GM04503 (cell line): ENCODE measurements around the gene RGMB.

Source experiments
- DNase-seq: peaks from one replicate; pipeline ENCODE4 v3.0.0-alpha.2; 2012; ENCODE audit warnings: low read depth

Gene RGMB

DNA sequence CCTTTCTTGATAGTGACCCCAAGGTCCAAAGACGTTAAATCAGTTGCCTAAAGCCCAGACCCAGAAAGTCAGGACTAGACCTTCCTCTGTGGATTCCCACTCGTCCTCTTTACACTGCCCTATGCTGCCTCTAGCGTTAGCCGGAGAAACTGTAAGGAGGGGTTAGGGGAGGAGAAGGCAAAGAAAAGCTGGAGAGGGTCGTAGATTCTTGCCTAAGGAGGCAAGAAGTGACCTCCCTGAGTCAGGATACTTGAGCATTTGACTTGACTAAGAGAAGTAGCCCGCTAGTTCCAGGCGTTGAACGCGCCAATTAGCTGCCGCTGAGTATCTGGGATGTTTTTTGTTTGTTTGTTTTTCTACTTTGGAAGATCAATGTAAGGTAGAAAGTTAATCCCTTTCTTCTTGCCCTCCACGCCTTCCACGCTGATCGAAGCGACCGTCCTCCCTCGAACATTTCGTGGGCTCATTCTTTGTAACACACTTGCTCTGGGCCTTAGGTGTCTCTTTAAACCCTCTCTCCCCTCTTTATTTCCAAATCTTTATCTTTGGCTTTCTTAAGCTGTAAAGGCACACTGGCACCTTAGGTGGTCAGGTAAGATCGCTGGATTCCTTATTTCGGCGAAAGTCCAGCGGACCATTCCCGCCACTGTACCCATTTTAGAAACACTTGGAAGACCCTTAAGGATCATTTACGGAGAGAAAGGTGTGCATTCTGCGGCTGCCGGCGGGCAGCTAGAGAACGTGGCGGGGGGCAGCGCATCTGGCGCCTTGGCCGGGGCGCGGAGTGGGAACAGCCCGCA, 5.1 kb upstream of the RGMB start:
- DNase-seq, result no peak

DNA sequence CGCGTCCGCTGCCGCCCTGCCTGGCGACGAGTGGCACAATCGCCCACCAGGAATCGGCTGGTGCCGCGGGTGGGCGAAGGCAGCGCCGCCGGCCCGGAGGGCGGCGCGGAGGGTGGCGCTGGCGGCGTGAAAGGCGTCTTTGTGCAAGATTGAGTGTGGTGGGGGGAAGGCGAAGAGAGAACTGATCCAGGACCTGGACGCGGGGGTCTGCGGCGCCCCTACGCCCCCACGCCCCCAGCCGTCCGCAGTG, 4.6 kb upstream of the RGMB start:
- DNase-seq, result no peak

DNA sequence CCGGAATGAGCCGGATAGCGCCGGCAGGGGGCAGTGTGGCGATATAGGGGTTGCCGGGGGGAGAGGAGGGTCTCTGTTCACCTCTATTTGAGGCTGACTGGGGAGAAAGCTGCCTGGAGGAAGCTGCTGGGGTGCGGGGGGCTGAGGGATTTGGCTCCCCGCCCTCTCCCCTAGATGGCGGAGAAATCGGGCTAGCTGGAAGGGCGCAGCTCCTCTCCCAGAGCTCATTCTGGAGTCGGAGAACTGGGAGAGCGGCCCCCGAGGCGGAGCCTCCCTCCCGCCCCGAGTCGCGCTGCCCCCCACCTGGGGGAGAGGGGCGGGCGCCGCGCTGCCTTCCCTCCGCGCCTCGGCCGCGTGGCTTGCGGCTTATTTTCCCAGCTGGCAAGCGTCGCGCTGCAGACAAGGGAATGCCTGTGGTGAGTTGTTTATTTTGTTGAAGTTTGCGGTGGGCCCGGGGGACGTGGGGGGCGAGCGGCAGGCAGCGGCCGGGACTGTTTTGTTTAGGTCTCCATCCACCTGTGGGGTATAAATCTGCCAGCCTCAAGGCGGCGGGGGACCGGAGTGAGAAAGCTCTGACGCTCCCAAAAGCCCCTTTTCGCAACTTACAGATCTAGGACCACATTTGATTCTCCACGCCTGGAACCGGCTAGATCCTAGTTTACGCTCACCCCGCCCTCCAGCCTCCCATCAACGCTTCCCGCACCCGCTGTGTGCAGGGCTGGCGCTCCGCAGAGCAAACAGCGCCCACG, 4.1 kb upstream of the RGMB start:
- no peak for DNase-seq

DNA sequence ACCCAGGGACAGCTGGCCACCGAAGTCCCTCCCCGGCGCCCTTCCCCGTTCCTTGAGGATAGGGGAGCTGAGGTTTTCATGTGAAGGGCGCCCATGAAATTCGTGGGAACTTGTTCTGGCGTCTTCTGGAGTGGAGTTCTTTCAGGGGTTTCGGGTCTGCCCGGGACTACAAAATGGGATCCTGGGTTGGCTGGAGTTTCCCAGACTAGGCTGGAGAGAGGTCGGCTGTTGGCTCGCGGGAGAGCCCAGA, 3.6 kb upstream of the RGMB start:
- DNase-seq, result no peak

DNA sequence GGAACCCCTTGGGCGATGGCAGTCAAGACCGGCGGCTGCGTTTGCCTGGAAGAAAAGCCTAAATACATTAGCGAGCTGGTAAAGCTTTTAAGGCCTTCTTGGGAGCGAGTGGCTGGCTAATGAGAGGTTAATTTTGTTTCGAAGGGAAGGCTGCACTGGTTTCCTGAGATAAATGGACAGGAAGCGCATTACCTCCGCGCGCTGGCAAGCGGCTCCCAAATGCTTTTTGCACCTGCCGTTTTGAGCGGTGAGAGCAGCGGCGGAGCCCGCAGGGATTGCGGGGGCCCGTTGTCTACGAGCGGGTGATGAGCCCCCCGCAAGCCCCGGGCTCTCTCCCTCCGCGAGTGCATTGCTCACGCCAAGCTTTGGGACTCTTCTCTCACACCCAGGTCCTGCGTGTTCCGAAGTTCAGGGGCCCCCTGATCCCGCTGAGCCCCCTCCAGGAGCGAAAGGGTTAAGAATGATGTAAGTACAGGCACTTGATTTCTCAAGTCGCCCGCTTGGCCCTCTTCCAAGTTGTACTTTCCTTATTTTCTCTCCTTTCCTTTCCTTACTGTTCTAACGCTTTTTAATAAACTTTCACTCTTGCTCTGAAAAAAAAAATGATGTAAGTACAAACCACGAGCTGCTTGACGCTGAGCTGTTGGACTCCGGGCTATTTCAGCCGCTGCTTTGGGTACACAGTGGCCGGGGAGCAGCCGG, 3.1 kb upstream of the RGMB start:
- no peak for DNase-seq

DNA sequence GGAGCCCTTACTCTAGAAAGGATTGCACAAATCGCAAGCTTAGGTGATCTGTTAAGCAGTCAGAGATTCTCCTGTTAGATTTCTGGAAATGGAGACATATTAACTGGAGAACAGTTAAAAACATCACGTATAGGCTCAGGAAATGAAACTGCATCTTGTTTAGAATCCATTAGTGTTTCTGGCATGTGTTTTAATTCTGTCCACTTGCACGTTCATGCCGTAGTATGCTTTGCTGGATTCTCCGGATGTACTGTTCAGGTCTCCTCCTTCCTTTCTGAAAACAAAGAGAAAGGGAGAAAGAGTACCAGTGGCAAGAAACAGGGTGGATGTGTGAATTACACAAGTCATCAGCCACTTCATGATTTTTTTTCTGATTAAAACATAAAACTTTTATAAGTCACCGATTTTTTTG, 2.5 kb upstream of the RGMB start:
- DNase-seq, result no peak

DNA sequence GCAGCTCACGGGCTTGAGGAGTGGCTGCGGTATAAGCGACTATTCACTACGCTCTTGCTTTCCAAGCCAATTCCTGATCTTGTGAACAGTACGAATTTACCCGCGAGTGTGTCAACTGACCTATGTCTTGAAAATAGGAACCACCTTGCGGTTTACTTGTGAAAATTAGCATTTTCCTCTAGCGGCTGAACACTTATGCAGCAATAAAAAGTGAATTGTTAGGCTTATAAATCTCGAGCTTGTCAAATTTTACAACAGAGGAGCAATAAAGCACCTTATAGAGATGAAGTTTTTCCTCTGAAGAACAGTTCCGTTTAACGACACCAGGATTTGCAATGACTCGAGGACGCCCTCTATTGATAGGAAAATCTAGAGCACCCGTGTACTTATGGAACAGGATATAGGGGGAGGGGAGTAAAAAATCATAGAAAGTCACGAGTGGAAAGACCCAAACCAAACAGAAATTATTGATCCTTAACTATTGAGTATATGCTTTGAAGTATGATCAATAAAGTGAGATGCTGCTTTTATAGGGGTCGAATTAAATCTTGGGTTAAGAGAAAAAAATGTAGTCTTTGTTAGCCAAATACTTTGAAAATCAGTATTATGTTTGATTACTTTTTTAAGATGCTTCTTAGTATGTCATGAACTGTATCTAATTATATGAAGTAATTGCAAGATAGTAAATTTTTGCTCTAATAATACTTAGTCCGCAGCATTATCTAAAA, 1.9 kb upstream of the RGMB start:
- peak; percentile 73 for DNase-seq

DNA sequence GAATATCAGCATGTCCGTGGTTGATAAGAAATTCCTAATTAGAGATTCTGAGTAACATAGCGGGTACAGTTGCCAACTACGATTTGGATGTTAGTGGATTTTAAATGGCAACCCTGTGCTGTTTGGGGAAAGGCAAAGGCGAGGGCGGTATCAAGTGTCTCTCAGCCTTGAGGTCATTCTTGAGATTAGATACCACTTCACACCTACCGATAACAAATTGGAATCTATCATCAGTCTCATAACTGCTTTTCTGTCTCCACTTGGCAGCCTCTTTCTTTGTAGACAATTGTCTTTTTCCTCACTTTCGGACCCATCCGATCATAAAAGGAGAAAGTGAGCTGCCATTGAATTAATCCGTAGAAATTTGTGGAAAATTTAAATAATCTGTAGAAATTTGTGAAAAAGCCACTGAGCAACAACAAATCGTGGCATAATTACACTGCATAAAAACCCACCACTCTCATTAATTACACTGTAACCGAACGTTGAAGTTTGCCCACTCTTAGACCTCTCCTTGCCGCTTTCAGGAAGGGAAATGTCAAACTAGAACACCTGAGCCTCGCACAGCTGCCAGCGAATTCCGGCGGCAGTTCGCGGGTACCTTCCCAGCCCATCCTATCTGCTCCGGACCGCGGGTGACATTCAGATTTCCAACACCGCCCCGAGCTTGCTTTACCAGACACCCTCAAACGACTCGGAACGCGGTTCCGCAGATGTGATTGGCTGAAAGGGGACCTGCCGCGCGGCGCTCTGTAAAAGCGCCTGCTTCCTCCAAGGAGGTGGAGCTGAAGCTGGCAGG, 849 bp upstream of the RGMB start:
- no peak for DNase-seq

DNA sequence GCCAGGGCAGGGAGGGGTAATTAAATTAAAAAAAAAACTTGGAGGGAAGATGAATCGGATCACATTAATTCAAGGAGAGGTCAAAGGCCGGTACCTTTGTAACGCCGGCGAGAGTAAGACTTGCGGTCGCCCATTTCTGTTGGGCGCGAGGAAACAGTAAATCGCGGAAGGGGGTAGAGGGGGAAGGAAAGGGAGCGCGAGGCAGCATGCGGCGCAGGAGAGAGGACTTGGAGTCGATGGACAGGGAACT, 324 bp upstream of the RGMB start:
- DNase-seq, result no peak

DNA sequence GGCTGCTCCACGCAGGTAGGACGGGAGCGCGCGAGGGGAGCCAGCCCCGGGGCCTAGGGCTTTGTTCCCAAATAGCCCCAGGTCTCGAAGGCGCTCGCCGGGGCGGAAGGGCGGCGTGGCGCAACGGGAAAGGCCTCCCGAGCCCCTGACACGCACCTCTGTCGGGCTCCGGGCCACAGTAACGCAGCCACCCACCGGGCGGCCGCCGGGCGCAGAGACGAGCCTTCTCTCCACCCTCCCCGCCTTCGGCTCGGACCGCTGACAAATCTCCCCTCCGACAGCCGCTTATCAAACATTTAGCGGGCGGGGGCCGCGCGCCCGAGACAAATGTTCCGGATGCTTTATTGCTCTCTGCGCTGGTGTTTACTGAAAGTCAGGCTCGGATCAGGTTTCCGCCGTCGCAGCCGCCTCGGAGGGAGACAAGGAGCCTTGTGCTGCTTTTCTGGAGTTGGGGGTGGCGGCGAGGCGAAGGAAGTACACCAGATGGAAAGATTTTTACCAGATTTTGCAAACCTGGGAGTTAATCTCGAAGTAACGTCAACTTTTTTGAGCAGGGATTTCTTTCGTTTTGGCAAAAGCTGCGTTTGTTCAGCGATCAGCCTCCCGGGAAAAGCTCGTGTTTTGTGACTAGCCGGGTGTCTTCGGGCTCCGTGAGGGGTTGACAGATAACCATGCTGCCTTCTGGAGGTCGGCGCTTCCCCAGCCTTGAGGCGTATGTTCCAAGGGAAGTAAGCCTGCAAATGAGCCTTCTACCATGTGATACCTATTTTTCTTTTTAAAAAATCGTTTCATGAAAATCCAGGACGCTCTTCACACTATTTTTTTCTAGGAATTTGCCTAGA, 950 bp downstream of the RGMB start:
- no peak for DNase-seq

DNA sequence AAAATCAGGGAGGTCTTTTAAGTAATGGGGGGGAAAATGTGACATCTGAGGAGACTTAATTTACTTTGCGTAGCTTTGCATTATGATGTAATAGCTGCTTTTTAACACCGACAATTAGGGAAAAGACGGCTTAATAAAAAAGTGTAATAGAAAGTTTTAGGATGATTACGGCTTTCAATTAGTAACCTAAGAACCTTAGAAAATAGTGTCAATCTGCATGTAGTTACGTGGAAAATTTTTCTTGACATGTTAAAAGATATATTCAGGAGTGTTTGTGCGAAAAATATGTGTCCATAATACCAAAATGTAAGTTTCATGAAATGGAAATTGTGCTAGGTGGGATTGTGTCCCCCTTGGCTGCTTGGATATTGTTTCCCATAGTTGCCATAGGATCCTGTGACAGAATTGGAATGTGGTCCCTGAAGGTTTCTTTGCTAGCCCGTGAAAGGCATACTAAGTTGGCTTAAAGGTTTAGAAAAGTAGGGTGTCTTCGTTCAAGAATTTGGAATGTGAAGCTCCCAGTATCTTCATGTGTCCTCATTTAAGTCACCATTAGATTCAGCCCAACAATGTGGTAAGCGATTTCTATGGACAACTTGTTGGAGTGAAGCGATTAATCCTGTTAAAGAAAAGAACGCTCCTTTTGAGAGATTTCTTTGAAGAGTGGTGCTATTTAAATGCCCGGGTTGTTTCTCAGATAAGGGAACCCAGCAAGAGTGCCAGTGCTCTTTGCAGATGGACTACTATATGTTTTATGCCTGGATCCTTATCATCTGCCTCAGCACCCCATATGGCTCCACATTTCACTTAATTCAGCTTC, 2.0 kb downstream of the RGMB start:
- DNase-seq, result no peak

DNA sequence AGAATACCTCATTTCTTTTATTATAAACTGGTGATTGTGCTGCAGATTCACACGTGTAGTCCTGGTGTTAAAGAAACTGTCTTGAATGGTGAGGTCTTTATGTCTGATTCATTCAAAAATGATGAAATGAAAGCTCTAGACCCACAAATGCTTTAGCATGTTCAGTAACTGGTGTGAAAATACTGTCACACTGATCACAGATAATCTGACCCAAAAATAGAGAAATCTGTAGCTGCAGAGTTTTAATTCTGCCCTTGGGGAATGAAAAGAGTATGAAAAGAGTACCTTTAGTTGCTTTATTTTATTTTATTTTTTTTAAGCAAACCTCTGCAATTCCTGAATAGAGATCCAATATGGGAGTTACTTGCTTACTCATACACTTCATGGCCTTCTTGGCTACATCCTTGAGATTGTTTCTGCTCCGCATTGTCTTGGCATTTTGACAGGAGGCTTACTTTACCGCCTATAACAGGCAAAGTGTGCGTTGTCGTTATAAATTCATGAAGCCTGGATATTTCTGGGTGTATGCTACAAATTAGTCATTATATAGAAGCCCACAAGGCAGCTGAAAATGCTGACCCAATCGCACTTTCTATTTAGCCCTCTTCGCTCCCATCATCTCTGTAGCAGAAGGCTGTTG, 2.7 kb downstream of the RGMB start:
- no peak for DNase-seq

DNA sequence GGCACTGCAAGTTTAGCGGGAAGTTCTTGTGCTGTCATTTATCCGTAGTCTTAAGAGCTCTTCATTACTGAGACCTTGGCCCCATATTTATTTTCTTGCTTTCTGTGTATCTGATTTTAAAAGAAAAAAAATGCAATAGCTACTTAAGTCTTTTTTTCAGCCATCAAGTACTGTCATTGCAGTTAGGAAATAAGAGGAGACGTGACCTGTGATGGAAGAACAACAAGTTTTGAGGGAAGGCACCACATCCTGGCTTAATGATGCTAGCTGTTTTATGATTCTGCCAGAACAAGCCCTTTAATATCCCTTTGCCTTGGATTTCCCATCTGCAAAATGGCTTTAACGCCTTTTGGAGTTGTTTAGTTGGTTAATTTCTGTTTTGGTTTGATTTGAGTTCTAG, 3.8 kb downstream of the RGMB start:
- DNase-seq, result no peak

DNA sequence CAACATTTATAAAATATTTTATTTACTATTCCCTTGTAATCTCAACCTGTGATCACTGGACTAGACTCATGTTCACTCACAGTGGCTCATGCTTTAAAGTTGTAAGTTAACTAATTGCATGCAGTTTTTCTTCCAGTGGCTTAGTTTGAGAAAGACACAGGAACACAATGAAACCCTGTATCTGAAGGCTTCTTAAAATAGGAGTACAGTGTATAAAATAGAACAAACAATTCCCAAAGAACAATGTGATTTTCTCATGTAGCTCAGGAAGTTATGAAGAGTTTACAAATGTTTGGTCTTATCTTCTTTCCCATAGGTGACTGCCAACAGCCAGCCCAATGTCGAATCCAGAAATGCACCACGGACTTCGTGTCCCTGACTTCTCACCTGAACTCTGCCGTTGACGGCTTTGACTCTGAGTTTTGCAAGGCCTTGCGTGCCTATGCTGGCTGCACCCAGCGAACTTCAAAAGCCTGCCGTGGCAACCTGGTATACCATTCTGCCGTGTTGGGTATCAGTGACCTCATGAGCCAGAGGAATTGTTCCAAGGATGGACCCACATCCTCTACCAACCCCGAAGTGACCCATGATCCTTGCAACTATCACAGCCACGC, 5.9 kb downstream of the RGMB start:
- DNase-seq, result no peak

DNA sequence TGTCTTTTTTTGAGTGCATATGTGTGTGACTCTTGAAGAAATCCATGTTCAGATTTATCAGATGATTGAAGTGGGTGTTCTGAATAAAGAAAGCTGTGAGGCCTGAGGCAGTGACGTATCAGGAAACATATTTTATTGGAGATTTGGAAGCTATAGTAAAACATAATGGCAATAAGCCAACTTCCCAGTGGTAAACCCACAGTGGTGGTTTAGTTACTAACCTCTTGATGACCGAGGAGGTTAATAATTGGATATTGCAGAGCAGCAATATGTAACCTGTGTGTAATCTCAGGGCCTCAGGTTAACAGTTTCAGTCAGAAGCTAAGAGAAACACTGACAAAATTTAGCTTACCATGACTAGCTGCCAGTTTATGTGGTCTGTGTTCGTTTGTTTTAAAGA, 6.9 kb downstream of the RGMB start:
- no peak for DNase-seq

DNA sequence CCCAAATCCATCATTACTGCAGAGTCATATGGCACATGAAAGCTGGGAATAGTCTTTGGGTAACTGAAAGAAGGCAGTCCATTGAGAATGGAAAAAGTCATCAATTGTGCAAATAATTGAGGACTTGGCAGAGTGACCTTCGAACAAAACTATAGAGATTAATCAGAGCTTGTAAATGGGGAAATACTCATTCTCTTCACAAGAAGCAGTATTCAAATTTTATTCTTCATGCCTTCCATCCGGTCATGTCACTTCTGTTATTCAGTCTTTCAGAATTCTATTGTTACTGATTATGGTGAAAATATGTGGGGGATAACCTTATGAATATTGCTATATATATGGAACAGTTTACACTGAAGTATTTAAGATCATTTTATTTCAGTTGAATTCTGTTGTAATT, 8.1 kb downstream of the RGMB start:
- DNase-seq, result no peak

DNA sequence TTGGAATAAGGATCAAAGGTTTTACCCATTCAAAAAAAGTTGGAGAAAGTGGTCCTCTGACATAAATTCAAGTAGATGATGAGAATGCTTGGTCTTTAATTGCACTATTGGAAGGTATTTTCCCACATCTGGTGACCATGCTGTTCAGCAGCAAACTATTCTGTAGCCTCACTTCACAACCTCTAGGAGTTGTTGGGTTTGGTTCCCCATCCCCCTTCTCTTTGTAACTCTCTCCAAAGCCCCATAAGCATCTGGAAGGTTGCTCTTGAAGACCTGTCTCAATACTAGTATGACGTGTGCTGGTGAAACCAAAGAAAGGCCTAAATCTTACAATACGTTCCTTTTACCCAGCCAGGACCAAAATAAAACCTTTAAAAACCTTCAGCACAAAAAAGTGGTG, 8.5 kb downstream of the RGMB start:
- DNase-seq, result no peak

DNA sequence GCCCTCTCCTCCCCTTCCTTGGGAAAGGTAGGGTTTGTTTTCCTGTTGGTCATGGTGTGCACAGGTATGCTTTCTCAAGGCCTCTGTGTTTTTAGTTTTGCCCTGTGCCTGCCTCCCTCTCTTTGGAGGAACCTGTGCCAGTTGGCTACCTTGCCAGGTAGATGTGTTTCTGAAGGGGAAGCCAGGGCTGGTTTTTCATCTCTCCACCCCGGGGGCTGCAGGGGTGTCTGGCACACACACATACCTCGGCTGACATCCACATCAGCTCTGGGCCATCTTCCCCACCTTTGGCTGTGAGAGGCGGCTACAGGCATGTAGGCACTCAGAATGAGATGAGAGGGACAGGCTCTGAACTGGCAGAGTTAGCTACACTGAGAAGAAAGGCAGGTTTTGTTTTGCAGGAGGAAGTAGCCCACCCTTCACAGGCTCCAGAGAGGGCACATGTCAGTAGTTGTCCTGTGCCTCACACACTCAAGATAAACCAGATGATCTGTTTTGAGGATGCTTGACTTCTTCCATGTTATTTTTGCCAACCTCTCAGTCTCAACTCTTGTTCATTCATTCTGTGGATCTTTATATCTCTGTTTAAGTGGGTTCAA, 9.7 kb downstream of the RGMB start:
- DNase-seq, result no peak

DNA sequence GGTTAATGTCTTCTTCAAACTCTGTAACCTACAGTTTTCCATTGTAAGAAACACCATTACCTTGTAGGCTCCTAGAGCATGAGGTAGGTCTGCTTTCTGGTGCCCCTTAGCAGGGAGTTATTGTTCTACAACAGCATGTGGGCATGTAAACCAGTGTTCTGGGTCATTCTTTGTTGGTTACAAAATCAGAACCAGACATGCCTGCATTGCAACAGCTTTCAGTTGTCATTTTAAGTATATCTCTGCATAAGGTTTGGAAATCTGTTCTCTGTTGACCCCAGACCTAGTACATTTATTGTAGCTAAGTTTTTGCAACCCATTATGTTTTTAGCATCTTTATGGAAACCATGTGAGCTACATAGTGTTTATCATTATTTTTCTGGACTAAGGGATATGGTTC, 10.9 kb downstream of the RGMB start:
- DNase-seq, result no peak
